Glomerular endothelial cell (primary cell): ENCODE results near the gene ACTRT3. TPM values are rescaled to one million over a fixed set of nuclear protein-coding genes. Genes with fewer than 3 reads are reported as not detected.
"Not testable (repeated sequence)": the region's sequence is repeated elsewhere in the genome, so short reads cannot be mapped to it uniquely, and the experiment has no call there.

Experiments used
- DNase-seq: peaks from one replicate; pipeline ENCODE4 v3.0.0-alpha.2; 2011; ENCODE audit warnings: low read depth, low spot score; ENCODE audit errors: extremely low read depth
- total RNA-seq: library from RNA; depleted of rRNA; stranded (reverse); fragments of >200 nt; gene quantifications from 2 replicates; pipeline ENCODE4 v1.2.3, GENCODE V29; 2015

ACTRT3 gene
- total RNA-seq, 1 donor from 2014 or later = 2.8 TPM

GRCh38 chr3:169772897-169773816, 3.8 kb upstream of the ACTRT3 start, which contains the start of gene MYNN:
MYNN (plus strand) TSS chr3:169773396; CDS start chr3:169774296, 900 bp downstream.
- DNase-seq = peak; percentile 56

GRCh38 chr3:169772305-169772896, 3.0 kb upstream of the ACTRT3 start:
- DNase-seq = peak; percentile 67

- DNase-seq = peak; percentile 85
Measured at GRCh38 chr3:169771497-169772304, 2.3 kb upstream of the ACTRT3 start.

GRCh38 chr3:169764882-169765612, 4.3 kb downstream of the ACTRT3 start, which contains the start of gene TERC:
TERC (minus strand) TSS chr3:169765060.
- DNase-seq = peak; percentile 45

GRCh38 chr3:169764312-169764881, 5.0 kb downstream of the ACTRT3 start:
- no peak for DNase-seq

- DNase-seq = no peak
Measured at GRCh38 chr3:169760479-169760878, 8.9 kb downstream of the ACTRT3 start.

- DNase-seq = no peak
Measured at GRCh38 chr3:169759256-169759655, 10.1 kb downstream of the ACTRT3 start.

- DNase-seq = no peak
Measured at GRCh38 chr3:169758359-169758994, 10.9 kb downstream of the ACTRT3 start.

- DNase-seq = no peak
Measured at GRCh38 chr3:169755488-169755887, 13.9 kb downstream of the ACTRT3 start.

- DNase-seq = no peak
Measured at GRCh38 chr3:169754711-169755110, 14.7 kb downstream of the ACTRT3 start.

- no peak for DNase-seq
Measured at GRCh38 chr3:169751875-169752274, 17.5 kb downstream of the ACTRT3 start.

- no peak for DNase-seq
Measured at GRCh38 chr3:169750665-169751064, 18.7 kb downstream of the ACTRT3 start.

- DNase-seq = no peak
Measured at GRCh38 chr3:169748670-169749069, 20.7 kb downstream of the ACTRT3 start.

- no peak for DNase-seq
Measured at GRCh38 chr3:169746924-169747323, 22.4 kb downstream of the ACTRT3 start.

- DNase-seq = no peak
Measured at GRCh38 chr3:169744366-169745054, 24.9 kb downstream of the ACTRT3 start.

GRCh38 chr3:169739067-169739466, 30.3 kb downstream of the ACTRT3 start:
- no peak for DNase-seq

GRCh38 chr3:169731857-169732256, 37.5 kb downstream of the ACTRT3 start:
- not testable (repeated sequence) for DNase-seq

GRCh38 chr3:169722724-169723123, 46.6 kb downstream of the ACTRT3 start:
- no peak for DNase-seq

GRCh38 chr3:169718415-169718814, 50.9 kb downstream of the ACTRT3 start:
- not testable (repeated sequence) for DNase-seq
